ENCODE measurements around the gene PSMC4. TPM values are rescaled to one million over a fixed set of nuclear protein-coding genes. Genes with fewer than 3 reads are reported as not detected.

Gene PSMC4
- total RNA-seq, 4 donors from 2014 or later = 61.9 to 76.6 (median 66.9) TPM

GRCh38 chr19:40009674-40010073, 38.7 kb downstream of the PSMC4 start:
- TF ChIP-seq CTCF (IDR thresholded peaks at IDR 0.05; ENCODE audit: low read depth) = no peak

- TF ChIP-seq CTCF (IDR thresholded peaks at IDR 0.05; ENCODE audit: low read depth) = no peak
Observed at GRCh38 chr19:40013991-40014390, 43.0 kb downstream of the PSMC4 start.

GRCh38 chr19:40023969-40024368, 53.0 kb downstream of the PSMC4 start:
- no peak for TF ChIP-seq CTCF (IDR thresholded peaks at IDR 0.05; ENCODE audit: low read depth)

GRCh38 chr19:40025938-40026596, 55.1 kb downstream of the PSMC4 start:
- TF ChIP-seq CTCF (IDR thresholded peaks at IDR 0.05; ENCODE audit: low read depth) = no peak

GRCh38 chr19:40026597-40026970, 55.6 kb downstream of the PSMC4 start:
- no peak for TF ChIP-seq CTCF (IDR thresholded peaks at IDR 0.05; ENCODE audit: low read depth)

Other genes starting within 250 kb of the PSMC4 start
- gene CLC, start 233.1 kb upstream of the PSMC4 start, total RNA-seq = not detected
- gene LEUTX, start 192.3 kb upstream of the PSMC4 start, total RNA-seq = not detected
- 10 to 100 TPM in 1 of 4 donors, 1 to 10 TPM in 3; 4.9 to 15.6 (median 8.7) TPM for gene DYRK1B, start 137.0 kb upstream of the PSMC4 start, total RNA-seq
- 100 to 1,000 TPM; 101 to 168 (median 104) TPM for gene FBL, start 124.8 kb upstream of the PSMC4 start, total RNA-seq
- gene FCGBP, start 36.5 kb upstream of the PSMC4 start, total RNA-seq = 100 to 1,000 TPM in 2 of 4 donors, 10 to 100 TPM in 2; 11.9 to 321 (median 115) TPM
- gene ZNF546, start 25.9 kb downstream of the PSMC4 start, total RNA-seq = 10 to 100 TPM in 2 of 4 donors, 1 to 10 TPM in 2; 3.1 to 11.1 (median 8.1) TPM
- 10 to 100 TPM in 3 of 4 donors, 1 to 10 TPM in 1; 10.0 to 24.3 (median 17.8) TPM for gene ZNF780B, start 85.1 kb downstream of the PSMC4 start, total RNA-seq
- gene ZNF780A, start 119.8 kb downstream of the PSMC4 start, total RNA-seq = 10 to 100 TPM in 3 of 4 donors, 1 to 10 TPM in 1; 7.0 to 14.5 (median 12.4) TPM
- 10 to 100 TPM in 1 of 4 donors, 1 to 10 TPM in 3; 1.5 to 13.9 (median 4.1) TPM for gene MAP3K10, start 220.3 kb downstream of the PSMC4 start, total RNA-seq
- gene TTC9B, start 247.2 kb downstream of the PSMC4 start, total RNA-seq = not detected

All from subcutaneous adipose tissue (tissue), 4 donors.